Left ventricle myocardium inferior (tissue), 1 donor: ENCODE data around the gene TARS3. TPM values are rescaled to one million over a fixed set of nuclear protein-coding genes. Genes with fewer than 3 reads are reported as not detected.
"Not testable (repeated sequence)": the region's sequence is repeated elsewhere in the genome, so short reads cannot be mapped to it uniquely, and the experiment has no call there.

Experiments
- DNase-seq: peaks from one replicate; pipeline ENCODE4 v3.0.0-alpha.2; 2020
- H3K27ac ChIP-seq: fragments of 200-600 bp; replicated peaks from 2 replicates; pipeline ENCODE4 v1.8.0; 2021
- H3K27me3 ChIP-seq: fragments of 200-600 bp; 2 replicates; pipeline ENCODE4 v1.8.0; 2021; ENCODE audit warnings: low read depth
- H3K36me3 ChIP-seq: fragments of 200-600 bp; 2 replicates; pipeline ENCODE4 v1.8.0; 2021
- H3K4me1 ChIP-seq: fragments of 200-600 bp; 2 replicates; pipeline ENCODE4 v1.8.0; 2021
- H3K4me3 ChIP-seq: fragments of 200-600 bp; 2 replicates; pipeline ENCODE4 v1.8.0; 2021; ENCODE audit warnings: mild to moderate bottlenecking, moderate library complexity
- H3K9me3 ChIP-seq: fragments of 200-600 bp; replicated peaks from 2 replicates; pipeline ENCODE4 v1.8.0; 2021
- intact Hi-C: fragments of 100-400 bp; cut with micrococcal nuclease; formaldehyde crosslinking; loops from one replicate; pipeline ENCODE4 v1.11.0; 2022
- total RNA-seq: library from RNA; stranded (reverse); fragmentation: NEBNext Ultra II Directional; extraction: Animal tissue kit (Norgen Biotek cat#: 25700); gene quantifications from one replicate; pipeline ENCODE4 v1.2.1, GENCODE V29; 2021
- TF ChIP-seq, protein P1 (sequence below): fragments of 200-600 bp; IDR thresholded peaks from 2 replicates; pipeline ENCODE4 v1.8.0; 2021; ENCODE audit warnings: antibody characterized with exemption, mild to moderate bottlenecking, borderline replicate concordance
- donor health status: DM: no; HTN: yes; CAD: no; lungs with severe emphysema.

TARS3 gene
- total RNA-seq, 1 donor from 2014 or later: 36.2 TPM

DNA sequence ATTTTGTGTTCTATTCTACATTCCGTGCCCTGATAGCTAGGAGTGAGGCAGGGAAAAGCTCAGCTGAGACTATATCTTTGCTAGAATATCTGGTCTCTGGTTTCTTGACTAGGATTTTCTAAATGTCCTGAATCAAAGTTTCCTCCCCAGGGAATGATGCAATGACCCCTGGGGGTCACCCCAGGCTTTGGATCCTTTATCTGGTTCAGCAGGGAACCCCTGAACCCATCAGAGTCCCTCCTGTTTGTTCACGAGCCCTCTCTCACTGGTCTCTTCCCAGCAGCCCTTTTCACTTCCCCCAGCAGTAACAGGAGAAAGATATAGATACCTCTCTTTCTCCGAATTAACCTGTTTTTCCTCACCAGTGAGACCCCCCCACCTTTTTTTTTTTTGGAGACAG lies 86.4 kb downstream of the TARS3 start:
- Histone ChIP-seq H3K27ac (no peak overlapping the region), H3K27me3 (no peaks in the 10 kb centered on the region), H3K9me3 (no peaks in the 10 kb centered on the region), H3K4me3 (no peak overlapping the region), H3K36me3 (peaks cover 27% of the 10 kb centered on the region), H3K4me1 (peaks cover 35% of the 10 kb centered on the region)
- TF ChIP-seq, protein P1, sequence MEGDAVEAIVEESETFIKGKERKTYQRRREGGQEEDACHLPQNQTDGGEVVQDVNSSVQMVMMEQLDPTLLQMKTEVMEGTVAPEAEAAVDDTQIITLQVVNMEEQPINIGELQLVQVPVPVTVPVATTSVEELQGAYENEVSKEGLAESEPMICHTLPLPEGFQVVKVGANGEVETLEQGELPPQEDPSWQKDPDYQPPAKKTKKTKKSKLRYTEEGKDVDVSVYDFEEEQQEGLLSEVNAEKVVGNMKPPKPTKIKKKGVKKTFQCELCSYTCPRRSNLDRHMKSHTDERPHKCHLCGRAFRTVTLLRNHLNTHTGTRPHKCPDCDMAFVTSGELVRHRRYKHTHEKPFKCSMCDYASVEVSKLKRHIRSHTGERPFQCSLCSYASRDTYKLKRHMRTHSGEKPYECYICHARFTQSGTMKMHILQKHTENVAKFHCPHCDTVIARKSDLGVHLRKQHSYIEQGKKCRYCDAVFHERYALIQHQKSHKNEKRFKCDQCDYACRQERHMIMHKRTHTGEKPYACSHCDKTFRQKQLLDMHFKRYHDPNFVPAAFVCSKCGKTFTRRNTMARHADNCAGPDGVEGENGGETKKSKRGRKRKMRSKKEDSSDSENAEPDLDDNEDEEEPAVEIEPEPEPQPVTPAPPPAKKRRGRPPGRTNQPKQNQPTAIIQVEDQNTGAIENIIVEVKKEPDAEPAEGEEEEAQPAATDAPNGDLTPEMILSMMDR: no peak
- intact Hi-C loops: no loop called here
- no peak for DNase-seq

DNA sequence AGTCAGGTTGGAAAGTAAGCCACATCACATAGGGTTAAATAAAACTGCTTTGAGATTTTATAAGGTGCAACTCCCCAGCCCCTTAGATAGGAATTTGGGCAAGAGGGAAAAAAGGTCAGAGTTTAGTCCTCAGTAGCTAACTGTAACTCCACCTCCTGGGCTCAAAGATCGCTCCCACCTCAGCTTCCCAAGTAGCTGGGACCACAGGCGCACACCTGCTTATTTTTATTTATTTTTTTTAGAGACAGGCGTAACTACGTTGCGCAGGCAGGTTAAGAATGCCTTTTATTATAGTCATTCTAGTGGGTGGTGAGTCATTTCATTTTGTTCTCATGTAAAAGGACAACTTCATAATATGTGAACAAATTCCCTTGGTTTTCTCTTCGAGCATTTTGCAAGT lies 86.8 kb downstream of the TARS3 start:
- intact Hi-C loops: no loop called here
- DNase-seq: no peak
- Histone ChIP-seq H3K27ac (no peak overlapping the region), H3K4me3 (no peak overlapping the region), H3K27me3 (no peaks in the 10 kb centered on the region), H3K9me3 (no peaks in the 10 kb centered on the region), H3K36me3 (peaks cover 23% of the 10 kb centered on the region), H3K4me1 (peaks cover 31% of the 10 kb centered on the region)
- TF ChIP-seq, protein P1: no peak

DNA sequence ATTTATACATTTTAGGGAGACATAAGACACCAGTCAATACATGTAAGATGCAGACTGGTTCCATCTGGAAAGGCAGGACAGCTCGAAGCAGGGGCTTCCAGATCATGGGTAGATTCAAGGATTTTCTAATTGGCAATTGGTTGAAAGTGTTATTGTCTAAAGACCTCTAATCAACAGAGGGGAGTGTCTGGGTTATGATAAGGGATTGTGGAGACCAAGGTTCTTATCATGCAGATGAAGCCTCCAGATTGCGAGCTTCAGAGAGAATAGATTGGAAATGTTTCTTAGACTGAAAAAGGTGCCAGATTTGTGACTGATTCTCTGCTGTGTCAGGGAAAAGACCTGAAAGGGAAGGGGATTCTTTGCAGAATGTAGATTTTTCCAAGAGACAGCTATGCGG lies 87.2 kb downstream of the TARS3 start:
- Histone ChIP-seq H3K4me1 (peaks cover 26% of the 10 kb centered on the region), H3K9me3 (no peaks in the 10 kb centered on the region), H3K4me3 (no peak overlapping the region), H3K27me3 (no peaks in the 10 kb centered on the region), H3K36me3 (peaks cover 18% of the 10 kb centered on the region), H3K27ac (no peak overlapping the region)
- no peak for DNase-seq
- TF ChIP-seq, protein P1: no peak
- intact Hi-C loops: no loop called here

DNA sequence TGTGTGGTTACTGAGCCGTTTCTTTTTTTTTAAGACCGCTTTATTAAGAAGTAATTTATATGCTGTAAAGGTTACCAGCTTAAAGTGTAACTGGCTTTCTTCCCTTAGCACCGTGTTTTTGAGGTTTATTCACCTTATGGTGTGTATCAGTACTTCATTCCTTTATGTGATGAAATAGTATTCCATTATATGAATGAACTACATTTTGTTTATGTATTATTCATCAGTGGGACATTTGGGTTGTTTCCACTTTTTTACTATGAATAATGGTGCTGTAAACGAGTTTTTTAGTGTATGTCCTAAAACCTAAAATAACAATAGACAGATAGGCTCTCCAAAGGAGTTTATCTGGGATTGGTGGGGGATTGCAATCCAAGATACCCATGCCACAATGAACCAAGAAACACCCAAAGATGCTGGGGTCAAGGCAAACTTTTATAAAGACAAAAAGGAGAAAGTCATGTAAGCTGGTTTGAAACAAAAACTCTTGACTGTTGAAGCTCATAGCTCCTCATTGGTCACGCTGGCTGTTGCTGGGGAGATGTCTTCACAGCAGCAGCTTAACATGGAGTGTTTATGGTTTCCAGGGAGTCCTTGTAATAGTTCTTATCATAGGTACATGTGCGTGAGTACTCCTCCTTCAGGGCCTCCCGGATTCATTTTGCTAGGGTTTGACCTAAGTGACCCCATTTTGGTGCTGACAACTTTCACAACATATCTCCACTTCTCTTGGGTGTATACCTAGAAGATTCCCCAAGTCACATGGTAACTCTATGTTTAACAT lies 88.1 kb downstream of the TARS3 start:
- Histone ChIP-seq H3K27me3 (no peaks in the 10 kb centered on the region), H3K36me3 (peaks cover 17% of the 10 kb centered on the region), H3K4me1 (peaks cover 17% of the 10 kb centered on the region), H3K4me3 (no peak overlapping the region), H3K9me3 (no peaks in the 10 kb centered on the region), H3K27ac (no peak overlapping the region)
- TF ChIP-seq, protein P1: no peak
- intact Hi-C loops: no loop called here
- DNase-seq: no peak

DNA sequence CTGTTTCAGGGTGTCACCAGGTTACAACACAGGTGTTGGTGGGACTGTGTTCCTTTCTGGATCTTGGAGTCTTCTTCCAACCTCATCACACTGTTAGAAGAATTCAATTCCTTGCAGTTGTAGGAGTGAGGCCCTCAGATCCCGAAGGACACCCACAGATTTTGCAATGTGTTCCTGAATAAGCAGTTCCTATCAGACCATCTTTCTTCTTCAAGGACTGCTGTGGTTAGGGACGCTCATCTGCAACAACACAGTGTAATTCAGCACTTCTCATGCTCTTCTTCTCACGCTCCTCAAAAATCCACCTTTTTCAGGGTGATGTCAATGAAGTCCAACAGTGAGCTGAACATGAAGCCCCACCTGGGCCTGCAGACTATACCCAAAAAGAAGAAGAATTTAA lies 90.9 kb downstream of the TARS3 start:
- peaks cover 7% of the 10 kb centered on the region for H3K4me1 ChIP-seq
- no peaks in the 10 kb centered on the region for H3K36me3 ChIP-seq
- H3K27ac ChIP-seq: no peak overlapping the region
- TF ChIP-seq, protein P1: no peak
- intact Hi-C loops: no loop called here
- no peaks in the 10 kb centered on the region for H3K27me3 ChIP-seq
- H3K9me3 ChIP-seq: no peaks in the 10 kb centered on the region
- H3K4me3 ChIP-seq: no peak overlapping the region
- DNase-seq: no peak

DNA sequence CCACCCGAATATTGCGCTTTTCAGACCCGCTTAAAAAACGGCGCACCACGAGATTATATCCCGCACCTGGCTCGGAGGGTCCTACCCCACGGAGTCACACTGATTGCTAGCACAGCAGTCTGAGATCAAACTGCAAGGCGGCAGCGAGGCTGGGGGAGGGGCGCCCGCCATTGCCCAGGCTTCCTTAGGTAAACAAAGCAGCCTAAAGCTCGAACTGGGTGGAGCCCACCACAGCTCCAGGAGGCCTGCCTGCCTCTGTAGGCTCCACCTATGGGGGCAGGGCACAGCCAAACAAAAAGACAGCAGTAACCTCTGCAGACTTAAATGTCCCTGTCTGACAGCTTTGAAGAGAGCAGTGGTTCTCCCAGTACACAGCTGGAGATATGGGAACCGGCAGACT lies 97.5 kb downstream of the TARS3 start:
- not testable (repeated sequence) for H3K27ac ChIP-seq

More for the DNA sequence above, 97.5 kb downstream of the TARS3 start:
- H3K36me3 ChIP-seq, DNase-seq, H3K9me3 ChIP-seq, H3K4me3 ChIP-seq, intact Hi-C loops, H3K27me3 ChIP-seq: not testable (repeated sequence)
- peaks cover 16% of the 10 kb centered on the region for H3K4me1 ChIP-seq
